HEK293T (cell line): Measurements from ENCODE around the gene CDYL.

Source experiments
- CTCF ChIA-PET: fragments of 350-600 bp; formaldehyde crosslinking; extraction: SDS; loops from one replicate; lab custom pipeline; 2021; ENCODE audit warnings: antibody characterized with exemption, inconsistent platforms; lab: Yijun Ruan, JAX
- POLR2A ChIA-PET: fragments of 350-600 bp; formaldehyde crosslinking; extraction: SDS; loops from one replicate; lab custom pipeline; 2020; ENCODE audit warnings: antibody characterized with exemption, inconsistent platforms; lab: Yijun Ruan, JAX
- DNase-seq: peaks from one replicate; pipeline ENCODE4 v3.0.0; 2012; ENCODE audit warnings: mixed read lengths; ENCODE audit errors: extremely low spot score
- ARNT ChIP-seq: fragments of 450-650 bp; IDR thresholded peaks from 2 replicates; pipeline ENCODE4 v1.6.1; 2017; ENCODE audit warnings: mild to moderate bottlenecking
- BHLHE40 ChIP-seq: fragments of 450-650 bp; IDR thresholded peaks from 2 replicates; pipeline ENCODE4 v1.6.1; 2016; ENCODE audit warnings: mild to moderate bottlenecking, moderate library complexity, borderline replicate concordance
- CTBP1 ChIP-seq: fragments of 450-650 bp; IDR thresholded peaks from 2 replicates; pipeline ENCODE4 v1.6.1; 2016; ENCODE audit warnings: borderline replicate concordance
- ELF4 ChIP-seq: fragments of 450-650 bp; IDR thresholded peaks from 2 replicates; pipeline ENCODE4 v1.6.1; 2017; ENCODE audit warnings: antibody characterized with exemption
- FOXA1 ChIP-seq: fragments of 450-650 bp; IDR thresholded peaks from 2 replicates; pipeline ENCODE4 v1.6.1; 2016; ENCODE audit warnings: mild to moderate bottlenecking
- FOXK2 ChIP-seq: fragments of 450-650 bp; IDR thresholded peaks from 2 replicates; pipeline ENCODE4 v1.6.1; 2016; ENCODE audit warnings: mild to moderate bottlenecking
- FOXM1 ChIP-seq: fragments of 450-650 bp; IDR thresholded peaks from 2 replicates; pipeline ENCODE4 v1.6.1; 2017; ENCODE audit warnings: mild to moderate bottlenecking, borderline replicate concordance
- HDGF ChIP-seq: fragments of 450-650 bp; IDR thresholded peaks from 2 replicates; pipeline ENCODE4 v1.6.1; 2017; ENCODE audit warnings: antibody characterized with exemption, borderline replicate concordance
- L3MBTL2 ChIP-seq: fragments of 450-650 bp; conservative IDR thresholded peaks from 2 replicates; pipeline ENCODE4 v1.6.1; 2016; ENCODE audit warnings: mild to moderate bottlenecking
- LEF1 ChIP-seq: fragments of 450-650 bp; IDR thresholded peaks from 2 replicates; pipeline ENCODE4 v1.6.1; 2017; ENCODE audit warnings: mild to moderate bottlenecking, borderline replicate concordance
- NFRKB ChIP-seq: fragments of 450-650 bp; IDR thresholded peaks from 2 replicates; pipeline ENCODE4 v1.6.1; 2016; ENCODE audit warnings: mild to moderate bottlenecking, moderate library complexity
- PKNOX1 ChIP-seq: fragments of 450-650 bp; IDR thresholded peaks from 2 replicates; pipeline ENCODE4 v1.6.1; 2016
- SP1 ChIP-seq: fragments of 450-650 bp; IDR thresholded peaks from 2 replicates; pipeline ENCODE4 v1.6.1; 2017
- SUZ12 ChIP-seq: fragments of 450-650 bp; IDR thresholded peaks from 2 replicates; pipeline ENCODE4 v1.6.1; 2016; ENCODE audit warnings: mild to moderate bottlenecking
- TARDBP ChIP-seq: fragments of 450-650 bp; IDR thresholded peaks from 2 replicates; pipeline ENCODE4 v1.6.1; 2016
- ZNF384 ChIP-seq: fragments of 450-650 bp; IDR thresholded peaks from 2 replicates; pipeline ENCODE4 v1.6.1; 2016

The CDYL gene

GRCh38 chr6:4916954-4917561, 140.9 kb downstream of the CDYL start:
- CTCF ChIA-PET = no interaction called here
- no peak for DNase-seq
- TF ChIP-seq BHLHE40 (no peak), ELF4 (no peak), SUZ12 (no peak), TARDBP (no peak), ZNF384 (no peak), FOXA1 (no peak), SP1 (no peak), LEF1 (no peak), CTBP1 (no peak), FOXK2 (no peak), HDGF (no peak), L3MBTL2 (no peak), PKNOX1 (no peak), NFRKB (no peak), FOXM1 (no peak), ARNT (no peak)
- POLR2A ChIA-PET = no interaction called here

GRCh38 chr6:4920914-4921410, 144.8 kb downstream of the CDYL start:
- CTCF ChIA-PET = interaction anchor here (0.6 kb wide), 1 partner anchor 23 kb away, joined by 3 read pairs; no protein-coding TSS in a partner anchor
- TF ChIP-seq ELF4 (no peak), SUZ12 (no peak), LEF1 (no peak), BHLHE40 (no peak), TARDBP (no peak), ZNF384 (no peak), FOXA1 (no peak), PKNOX1 (no peak), FOXK2 (no peak), NFRKB (no peak), FOXM1 (no peak), L3MBTL2 (no peak), ARNT (no peak), SP1 (no peak), CTBP1 (no peak), HDGF (no peak)
- POLR2A ChIA-PET = no interaction called here
- no peak for DNase-seq

- ChIA-PET POLR2A (no interaction called here), CTCF (no interaction called here)
- DNase-seq = no peak
- no peak for TF ChIP-seq SP1
- peak; percentile 29; the same call in 1 of the 2 replicates for TF ChIP-seq PKNOX1
- TF ChIP-seq ZNF384 = no peak
- TF ChIP-seq BHLHE40 = no peak
- TF ChIP-seq SUZ12 = no peak
- no peak for TF ChIP-seq ELF4
- no peak for TF ChIP-seq L3MBTL2
- TF ChIP-seq HDGF = no peak
These were observed 146.4 kb downstream of the CDYL start for GRCh38 chr6:4922488-4923037.

GRCh38 chr6:4923081-4923480, 146.9 kb downstream of the CDYL start:
- DNase-seq = no peak
- ChIA-PET POLR2A (no interaction called here), CTCF (no interaction called here)
- TF ChIP-seq CTBP1 (no peak), NFRKB (no peak), FOXA1 (no peak), TARDBP (no peak), LEF1 (no peak), FOXM1 (no peak), PKNOX1 (no peak), SP1 (no peak), ARNT (no peak), SUZ12 (no peak), FOXK2 (no peak), BHLHE40 (no peak), HDGF (no peak), ELF4 (no peak), ZNF384 (no peak), L3MBTL2 (no peak)

- POLR2A ChIA-PET = no interaction called here
- TF ChIP-seq SP1 (no peak), SUZ12 (no peak), FOXA1 (no peak), NFRKB (no peak)
These were observed 148.6 kb downstream of the CDYL start for GRCh38 chr6:4924661-4925271.

More at GRCh38 chr6:4924661-4925271, 148.6 kb downstream of the CDYL start:
- DNase-seq = no peak
- CTCF ChIA-PET = no interaction called here
